GM18505 (cell line): ENCODE results near the gene VRK1.

ENCODE experiments used
- ATAC-seq: cut with Tn5 transposase; IDR thresholded peaks from one replicate; pipeline ENCODE4 v1.9.1; 2021; ENCODE audit not compliant: unreplicated experiment
- POLR2A ChIP-seq: IDR thresholded peaks from 4 replicates; pipeline ENCODE4 v1.6.1; 2011; ENCODE audit warnings: borderline replicate concordance; ENCODE audit not compliant: insufficient read depth, insufficient read length; ENCODE audit errors: extremely low read depth

VRK1 gene

DNA sequence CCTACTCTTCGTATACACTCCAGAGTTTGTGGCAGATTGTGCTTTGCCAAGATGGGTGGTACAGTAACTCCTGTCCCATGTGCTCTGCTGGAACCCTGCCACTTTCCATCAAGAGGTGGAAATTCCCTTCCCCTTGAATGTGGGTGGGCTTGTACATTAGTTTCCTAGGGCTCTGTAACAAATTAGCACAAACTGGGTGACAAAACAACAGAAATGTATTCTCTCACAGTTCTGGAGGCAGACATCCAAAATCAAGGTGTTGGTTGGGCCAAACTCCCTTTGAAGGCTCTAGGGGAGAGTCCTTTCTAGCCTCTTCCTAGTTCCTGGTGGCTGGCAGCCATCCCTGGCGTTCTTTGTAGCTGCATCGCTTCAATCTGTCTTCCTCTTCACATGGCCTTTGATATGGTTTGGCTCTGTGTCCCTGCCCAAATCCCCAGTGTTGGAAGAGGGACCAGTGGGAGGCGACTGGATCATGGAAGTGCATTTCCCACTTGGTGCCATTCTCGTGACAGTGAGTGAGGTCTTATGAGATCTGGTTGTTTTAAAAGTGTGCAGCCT is 117.5 kb downstream of the VRK1 start:
- no peak for ATAC-seq
- no peak for TF ChIP-seq POLR2A

DNA sequence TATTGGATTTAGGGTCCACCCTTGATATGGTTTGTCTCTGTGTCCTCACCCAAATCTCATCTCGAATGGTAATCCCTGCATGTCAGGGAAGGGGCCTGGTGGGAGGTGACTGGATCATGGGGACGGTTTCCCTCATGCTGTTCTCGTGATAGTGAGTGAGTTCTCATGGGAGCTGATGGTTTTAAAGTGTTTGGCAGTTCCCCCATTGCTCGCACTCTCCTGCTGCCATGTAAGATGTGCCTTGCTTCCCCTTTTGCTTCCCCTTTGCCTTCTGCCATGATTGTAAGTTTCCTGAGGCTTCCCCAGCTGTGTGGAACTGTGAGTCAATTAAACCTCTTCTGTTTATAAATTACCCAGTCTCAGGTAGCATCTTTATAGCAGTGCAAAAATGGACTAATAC is 118.3 kb downstream of the VRK1 start:
- ATAC-seq: no peak

DNA sequence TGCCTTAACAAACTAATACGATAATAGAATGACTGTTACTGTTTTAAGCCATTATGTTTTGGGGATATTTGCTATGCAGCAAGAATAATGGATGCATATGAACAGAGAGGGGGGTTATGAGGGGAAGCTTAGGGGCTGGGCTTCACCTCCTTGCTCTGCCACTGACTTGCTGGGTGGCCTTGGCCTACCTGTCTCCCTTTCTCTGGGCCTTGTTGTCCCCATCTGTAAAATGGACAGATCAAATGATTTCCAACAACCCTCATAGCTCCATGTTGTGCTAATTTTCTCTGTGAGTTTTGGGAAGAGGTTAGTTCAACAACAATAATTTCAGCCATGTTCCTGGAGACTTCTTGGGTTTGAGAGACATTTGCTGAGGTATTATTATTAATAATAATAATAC is 119.6 kb downstream of the VRK1 start:
- no peak for TF ChIP-seq POLR2A
- no peak for ATAC-seq

More for the DNA sequence above, 118.3 kb downstream of the VRK1 start:
- TF ChIP-seq POLR2A: no peak

DNA sequence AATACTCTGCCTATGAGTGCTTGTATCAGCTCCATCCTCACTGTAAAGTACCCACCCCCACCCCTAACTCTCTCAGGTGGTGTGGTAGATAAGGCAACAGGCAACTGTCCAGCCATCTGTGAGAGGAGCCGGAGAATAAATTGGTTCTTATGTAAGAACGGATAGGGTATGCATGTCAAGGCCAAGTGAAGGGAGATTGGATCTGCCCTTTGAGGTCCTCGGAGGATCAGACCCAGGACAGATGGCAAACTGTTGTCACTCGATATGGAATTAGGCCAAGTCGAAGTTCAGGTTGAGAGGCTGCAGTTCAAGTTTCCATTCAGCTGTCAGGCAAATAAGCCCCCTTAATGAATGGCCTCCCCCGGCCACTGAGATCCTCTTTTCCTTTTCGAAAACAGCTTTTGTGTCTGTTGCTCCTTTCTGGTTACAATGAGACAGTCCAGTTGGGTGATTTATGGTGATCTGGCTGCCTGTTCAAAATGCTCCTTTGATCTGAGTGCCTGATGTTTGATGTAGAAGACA is 120.3 kb downstream of the VRK1 start:
- TF ChIP-seq POLR2A: no peak
- ATAC-seq: no peak

DNA sequence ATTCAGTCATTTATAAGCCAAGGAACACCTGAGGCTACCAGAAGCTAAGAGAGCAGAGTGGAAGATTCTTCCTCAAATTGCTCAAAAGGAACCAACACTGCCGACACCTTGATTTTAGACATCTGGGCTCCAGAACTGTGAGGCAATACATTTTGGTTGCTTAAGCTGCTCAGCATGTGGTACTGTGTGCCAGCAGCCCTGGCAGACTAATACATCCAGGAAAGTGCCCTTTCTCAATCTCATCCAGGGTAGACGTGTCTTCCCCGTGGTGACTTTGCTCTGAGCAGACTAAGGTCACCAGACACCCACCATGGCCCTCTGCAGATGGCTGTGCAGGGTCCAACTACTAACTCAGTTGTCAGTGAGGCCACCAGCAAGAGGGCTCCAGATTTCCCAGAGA is 122.8 kb downstream of the VRK1 start:
- no peak for ATAC-seq
- TF ChIP-seq POLR2A: no peak

DNA sequence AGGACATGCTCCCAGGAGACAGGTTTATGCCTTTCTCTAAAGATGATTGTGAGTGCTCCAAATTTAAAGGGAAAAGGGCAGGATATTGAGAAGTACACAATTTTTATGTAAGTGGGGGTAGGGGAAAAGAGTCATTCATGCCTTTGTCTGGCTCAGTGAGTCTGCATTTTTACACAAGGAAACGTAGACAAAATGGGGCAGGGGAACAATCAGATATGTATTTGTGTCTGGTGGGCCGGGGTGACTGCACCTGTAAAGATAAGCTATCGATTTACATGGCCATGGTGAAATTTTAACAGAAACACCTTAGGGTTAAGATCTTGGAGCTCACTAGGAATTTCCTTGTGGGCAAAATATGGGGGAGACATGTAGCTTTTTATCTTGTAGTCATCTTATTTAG is 123.6 kb downstream of the VRK1 start:
- ATAC-seq: no peak
- no peak for TF ChIP-seq POLR2A

DNA sequence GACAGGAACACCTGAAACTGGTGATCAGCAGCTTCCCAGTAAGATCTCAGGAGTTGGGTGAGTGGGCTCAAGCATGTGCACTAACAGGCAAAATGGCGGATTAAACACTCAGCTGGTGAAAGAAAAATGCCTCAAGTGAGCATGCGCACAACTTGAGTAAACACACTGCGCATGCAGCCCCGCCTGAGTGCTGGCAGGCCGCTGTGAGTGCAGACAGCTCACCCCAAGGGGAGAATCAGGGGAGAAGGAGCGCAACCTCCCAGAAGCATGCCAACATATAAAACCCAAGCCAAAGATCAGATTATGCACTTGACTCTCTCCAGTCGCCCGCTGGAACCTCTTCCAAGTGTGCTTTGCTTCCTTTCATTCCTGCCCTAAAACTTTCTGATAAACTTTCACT is 125.8 kb downstream of the VRK1 start:
- no peak for TF ChIP-seq POLR2A

DNA sequence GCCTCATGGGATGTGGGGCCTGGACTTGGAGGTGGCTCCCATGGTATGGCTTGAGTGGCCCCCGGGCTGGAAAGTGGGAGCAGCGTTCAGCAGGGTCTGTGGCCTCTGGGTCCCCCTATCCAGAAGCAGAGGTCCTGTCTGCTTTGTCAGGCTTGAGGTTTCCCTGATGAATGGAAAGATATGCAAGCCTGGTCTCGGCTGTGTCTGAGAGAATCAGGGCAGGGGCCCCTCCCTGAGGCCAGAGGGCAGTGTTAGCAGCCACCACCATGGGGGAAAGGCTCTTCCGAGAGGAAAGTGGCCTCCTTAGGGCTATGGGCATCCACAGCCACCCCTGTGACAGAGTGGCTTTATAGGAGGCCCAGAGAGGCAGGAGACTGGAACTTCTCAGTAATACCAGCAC is 128.2 kb downstream of the VRK1 start:
- no peak for ATAC-seq
- TF ChIP-seq POLR2A: no peak

More for the DNA sequence above, 125.8 kb downstream of the VRK1 start:
- no peak for ATAC-seq

DNA sequence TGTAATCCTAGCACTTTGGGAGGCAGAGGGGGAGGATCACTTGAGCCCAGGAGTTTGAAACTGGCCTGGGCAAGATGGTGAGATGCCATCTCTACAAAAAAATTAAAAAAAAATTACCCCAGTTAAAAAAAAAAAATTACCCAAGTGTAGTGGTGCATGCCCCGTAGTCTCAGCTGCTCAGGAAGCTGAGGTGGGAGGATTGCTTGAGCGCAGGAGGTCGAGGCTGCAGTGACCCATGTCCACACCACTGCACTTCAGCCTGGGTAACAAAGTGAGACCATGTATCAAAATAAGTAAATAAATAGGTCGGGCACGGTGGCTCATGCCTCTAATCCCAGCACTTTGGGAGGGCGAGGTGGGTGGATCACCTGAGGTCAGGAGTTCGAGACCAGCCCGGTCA is 128.8 kb downstream of the VRK1 start:
- no peak for TF ChIP-seq POLR2A
- ATAC-seq: no peak

DNA sequence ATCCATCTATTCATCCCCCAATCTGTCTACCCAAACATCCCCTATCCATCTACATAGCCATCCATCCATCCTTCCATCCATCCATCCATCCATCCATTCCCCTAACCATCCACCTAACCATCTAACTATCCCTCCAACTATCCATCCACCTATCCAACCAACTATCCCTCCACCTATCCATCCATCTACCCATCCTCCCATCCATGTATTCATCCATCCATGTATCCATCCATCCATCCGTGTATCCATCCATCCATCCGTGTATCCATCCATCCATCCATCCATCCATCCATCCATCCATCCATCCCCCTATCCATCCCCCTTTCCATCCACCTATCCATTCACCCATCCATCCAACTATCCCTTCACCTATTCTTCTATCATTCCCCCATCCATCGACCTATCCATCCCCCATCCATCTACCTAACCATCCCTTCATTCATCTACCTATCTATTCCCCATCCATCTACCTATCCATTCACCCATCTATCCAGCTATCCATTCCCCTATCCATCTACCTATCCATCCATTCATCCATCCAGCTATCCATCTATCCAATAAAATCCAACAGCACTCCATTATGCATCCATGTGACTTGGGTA is 131.7 kb downstream of the VRK1 start:
- TF ChIP-seq POLR2A: no peak
- no peak for ATAC-seq

DNA sequence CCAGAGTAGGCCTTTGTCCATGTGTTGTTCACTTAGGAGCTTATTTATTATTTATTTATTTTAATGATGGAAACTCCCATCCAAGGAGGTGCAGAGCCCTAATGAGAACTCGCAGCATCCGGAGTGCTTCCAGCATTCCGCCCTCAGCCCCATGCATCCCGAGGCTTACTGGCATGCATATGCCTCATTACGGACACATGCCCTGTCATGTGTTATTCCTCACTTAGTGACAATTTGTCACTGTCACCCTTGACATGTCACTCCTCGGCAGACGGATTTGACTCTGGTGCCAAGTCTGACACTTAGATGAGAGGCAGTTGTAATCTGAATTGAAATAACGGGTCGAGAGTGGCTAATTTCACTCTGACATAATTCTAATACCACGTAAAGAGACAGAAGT is 132.8 kb downstream of the VRK1 start:
- ATAC-seq: no peak
- no peak for TF ChIP-seq POLR2A

DNA sequence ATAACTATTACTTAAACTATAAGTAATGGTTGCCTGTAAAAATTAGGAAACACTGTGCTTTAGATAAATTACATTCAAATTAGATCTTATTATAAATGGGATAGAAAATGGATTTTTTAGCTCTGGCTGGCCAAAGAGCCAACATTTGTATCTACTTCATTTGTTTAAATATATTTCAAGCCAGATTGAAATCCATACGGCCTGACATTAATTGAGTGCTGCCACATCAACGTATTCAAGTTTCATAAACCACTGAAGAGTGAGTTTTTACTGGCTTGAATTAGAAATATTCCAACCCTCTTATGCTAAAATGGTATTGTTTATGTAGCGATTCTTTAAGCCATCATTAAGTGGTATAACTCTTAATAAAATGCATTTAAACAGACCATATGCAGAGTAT is 133.3 kb downstream of the VRK1 start:
- ATAC-seq: no peak
- no peak for TF ChIP-seq POLR2A
